Measurements from ENCODE around the gene PPP3CA. TPM values are rescaled to one million over a fixed set of nuclear protein-coding genes. Genes with fewer than 3 reads are reported as not detected.

Gene PPP3CA
- total RNA-seq, 1 experiment from 2014 or later, result 9.1 TPM

- Histone ChIP-seq H3K4me1 (ENCODE audit: low read length) (0 out of 2 replicates have a peak, but pooled peaks cover 6% of the 10 kb centered on the region), H3K27ac (ENCODE audit: low read length) (no peak overlapping the region), H3K27me3 (ENCODE audit: low read length) (no peaks in the 10 kb centered on the region; the same call in 1 of the 2 replicates), H3K9me2 (replicated peaks; ENCODE audit: insufficient read depth, low read length) (no peaks in the 10 kb centered on the region), H3K9me3 (ENCODE audit: low read length) (no peaks in the 10 kb centered on the region), H3K79me2 (ENCODE audit: low read length) (no peaks in the 10 kb centered on the region), H3K36me3 (ENCODE audit: insufficient read depth, low read length) (no peaks in the 10 kb centered on the region), H3K9ac (ENCODE audit: low read length) (no peak overlapping the region), H3K4me2 (ENCODE audit: low read depth, low read length, poor library complexity, severe bottlenecking) (no peak overlapping the region), H4K20me1 (ENCODE audit: insufficient read depth, low read depth, low read length) (no peaks in the 10 kb centered on the region; the same call in 1 of the 2 replicates), H2AFZ (ENCODE audit: low read length) (no peak overlapping the region), H3K4me3 (ENCODE audit: low read length) (no peak overlapping the region)
- DNase-seq, result no peak
These were observed 222.0 kb downstream of the PPP3CA start for GRCh38 chr4:101125045-101125942.

DNA sequence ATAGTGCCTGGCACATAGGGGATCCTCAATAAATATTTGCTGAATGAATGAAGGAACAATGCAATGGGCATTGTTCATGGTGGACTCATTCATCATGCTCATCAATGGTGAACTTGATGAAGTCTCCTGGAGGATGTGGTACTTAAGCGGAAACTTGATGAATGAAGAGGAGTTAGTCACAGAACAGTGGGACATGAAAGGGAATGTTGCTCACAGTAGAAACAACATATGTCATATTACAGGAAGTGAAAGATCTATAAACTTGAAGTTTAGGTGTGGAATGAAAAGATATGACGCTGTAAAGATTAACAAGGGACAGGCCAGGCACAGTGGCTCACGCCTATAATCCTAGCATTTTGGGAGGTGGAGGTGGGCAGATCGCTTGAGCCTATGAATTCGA is 224.1 kb downstream of the PPP3CA start:
- H3K9ac ChIP-seq (ENCODE audit: low read length), result no peak overlapping the region
- H3K4me3 ChIP-seq (ENCODE audit: low read length), result no peak overlapping the region
- no peaks in the 10 kb centered on the region for H3K9me3 ChIP-seq (ENCODE audit: low read length)
- no peak overlapping the region for H3K27ac ChIP-seq (ENCODE audit: low read length)
- H3K79me2 ChIP-seq (ENCODE audit: low read length), result no peaks in the 10 kb centered on the region
- H3K4me2 ChIP-seq (ENCODE audit: low read depth, low read length, poor library complexity, severe bottlenecking), result no peak overlapping the region
- 0 out of 2 replicates have a peak, but pooled peaks cover 6% of the 10 kb centered on the region for H3K4me1 ChIP-seq (ENCODE audit: low read length)
- no peak for DNase-seq
- H4K20me1 ChIP-seq (ENCODE audit: insufficient read depth, low read depth, low read length), result no peaks in the 10 kb centered on the region; the same call in 1 of the 2 replicates
- no peaks in the 10 kb centered on the region for H3K9me2 ChIP-seq (replicated peaks; ENCODE audit: insufficient read depth, low read length)
- no peaks in the 10 kb centered on the region; the same call in 1 of the 2 replicates for H3K27me3 ChIP-seq (ENCODE audit: low read length)
- H3K36me3 ChIP-seq (ENCODE audit: insufficient read depth, low read length), result no peaks in the 10 kb centered on the region
- no peak overlapping the region for H2AFZ ChIP-seq (ENCODE audit: low read length)

- H3K36me3 ChIP-seq (ENCODE audit: insufficient read depth, low read length), result no peaks in the 10 kb centered on the region
- DNase-seq, result no peak
- no peak overlapping the region for H3K27ac ChIP-seq (ENCODE audit: low read length)
- H3K4me1 ChIP-seq (ENCODE audit: low read length), result no peaks in the 10 kb centered on the region
- no peak overlapping the region for H3K9ac ChIP-seq (ENCODE audit: low read length)
- no peak overlapping the region for H2AFZ ChIP-seq (ENCODE audit: low read length)
- no peaks in the 10 kb centered on the region for H3K79me2 ChIP-seq (ENCODE audit: low read length)
- no peak overlapping the region for H3K4me2 ChIP-seq (ENCODE audit: low read depth, low read length, poor library complexity, severe bottlenecking)
- no peaks in the 10 kb centered on the region; the same call in 1 of the 2 replicates for H3K27me3 ChIP-seq (ENCODE audit: low read length)
- H3K4me3 ChIP-seq (ENCODE audit: low read length), result no peak overlapping the region
- no peaks in the 10 kb centered on the region for H3K9me2 ChIP-seq (replicated peaks; ENCODE audit: insufficient read depth, low read length)
- H3K9me3 ChIP-seq (ENCODE audit: low read length), result no peaks in the 10 kb centered on the region
- H4K20me1 ChIP-seq (ENCODE audit: insufficient read depth, low read depth, low read length), result no peaks in the 10 kb centered on the region; the same call in 1 of the 2 replicates
These were observed 225.3 kb downstream of the PPP3CA start for GRCh38 chr4:101122019-101122418.

DNA sequence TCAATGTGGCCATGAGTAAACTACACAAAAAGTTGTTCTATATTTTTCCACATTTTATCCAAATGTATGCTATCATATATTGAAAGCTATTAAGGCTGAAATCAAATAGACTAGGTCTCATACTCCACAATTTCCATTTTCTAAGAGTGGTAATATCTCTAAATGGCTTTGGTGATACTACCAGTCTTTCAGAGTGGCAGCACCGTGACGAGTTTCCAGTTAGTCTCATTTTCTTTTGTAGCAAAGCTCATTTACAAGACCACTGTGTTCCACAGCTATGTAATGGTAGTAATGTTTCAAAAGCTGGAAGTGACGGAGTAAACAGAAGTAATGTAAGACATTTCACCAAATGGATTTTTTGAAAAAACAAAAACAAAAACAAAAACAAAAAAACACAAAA is 228.2 kb downstream of the PPP3CA start:
- no peak overlapping the region for H3K4me2 ChIP-seq (ENCODE audit: low read depth, low read length, poor library complexity, severe bottlenecking)
- no peak for DNase-seq
- H3K4me3 ChIP-seq (ENCODE audit: low read length), result no peak overlapping the region
- H3K27me3 ChIP-seq (ENCODE audit: low read length), result peaks cover 2% of the 10 kb centered on the region; the same call in 1 of the 2 replicates
- no peaks in the 10 kb centered on the region; the same call in 1 of the 2 replicates for H4K20me1 ChIP-seq (ENCODE audit: insufficient read depth, low read depth, low read length)
- H3K9ac ChIP-seq (ENCODE audit: low read length), result no peak overlapping the region
- no peaks in the 10 kb centered on the region for H3K9me2 ChIP-seq (replicated peaks; ENCODE audit: insufficient read depth, low read length)
- H3K36me3 ChIP-seq (ENCODE audit: insufficient read depth, low read length), result no peaks in the 10 kb centered on the region
- no peaks in the 10 kb centered on the region for H3K79me2 ChIP-seq (ENCODE audit: low read length)
- no peak overlapping the region for H3K27ac ChIP-seq (ENCODE audit: low read length)
- H3K9me3 ChIP-seq (ENCODE audit: low read length), result no peaks in the 10 kb centered on the region
- H2AFZ ChIP-seq (ENCODE audit: low read length), result no peak overlapping the region
- H3K4me1 ChIP-seq (ENCODE audit: low read length), result no peaks in the 10 kb centered on the region

GRCh38 chr4:101118617-101119016 is 228.7 kb downstream of the PPP3CA start:
- no peak overlapping the region for H3K4me2 ChIP-seq (ENCODE audit: low read depth, low read length, poor library complexity, severe bottlenecking)
- H2AFZ ChIP-seq (ENCODE audit: low read length), result no peak overlapping the region
- H3K9me3 ChIP-seq (ENCODE audit: low read length), result no peaks in the 10 kb centered on the region
- H3K79me2 ChIP-seq (ENCODE audit: low read length), result no peaks in the 10 kb centered on the region
- no peaks in the 10 kb centered on the region for H3K4me1 ChIP-seq (ENCODE audit: low read length)
- H3K4me3 ChIP-seq (ENCODE audit: low read length), result no peak overlapping the region
- no peaks in the 10 kb centered on the region for H3K36me3 ChIP-seq (ENCODE audit: insufficient read depth, low read length)
- no peaks in the 10 kb centered on the region for H3K9me2 ChIP-seq (replicated peaks; ENCODE audit: insufficient read depth, low read length)
- H3K27me3 ChIP-seq (ENCODE audit: low read length), result peaks cover 2% of the 10 kb centered on the region; the same call in 1 of the 2 replicates
- no peak for DNase-seq
- H3K27ac ChIP-seq (ENCODE audit: low read length), result no peak overlapping the region
- H3K9ac ChIP-seq (ENCODE audit: low read length), result no peak overlapping the region
- H4K20me1 ChIP-seq (ENCODE audit: insufficient read depth, low read depth, low read length), result no peaks in the 10 kb centered on the region; the same call in 1 of the 2 replicates

DNA sequence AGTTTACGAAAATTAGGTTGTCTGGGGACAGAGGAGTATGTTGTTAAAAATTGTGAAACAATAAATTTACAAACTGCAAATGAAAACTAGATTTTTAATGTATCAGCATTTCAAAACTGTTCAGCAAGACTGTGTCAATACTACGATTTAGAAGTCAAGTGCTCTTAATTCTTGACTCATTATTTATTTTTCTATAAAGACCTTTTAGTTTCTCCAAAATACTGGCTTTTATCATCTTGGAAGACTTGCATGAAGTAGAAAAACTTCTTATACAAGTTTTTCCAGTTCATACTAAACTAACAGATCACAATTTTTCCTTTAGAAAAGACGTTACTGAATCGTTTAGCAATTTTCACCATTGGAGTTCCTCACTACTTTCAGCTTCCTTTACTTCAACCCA is 231.4 kb downstream of the PPP3CA start:
- 0 out of 2 replicates have a peak, but pooled peaks cover 2% of the 10 kb centered on the region for H3K27me3 ChIP-seq (ENCODE audit: low read length)
- no peak for DNase-seq
- H3K9me3 ChIP-seq (ENCODE audit: low read length), result no peaks in the 10 kb centered on the region
- no peaks in the 10 kb centered on the region for H3K4me1 ChIP-seq (ENCODE audit: low read length)
- no peak overlapping the region for H3K4me2 ChIP-seq (ENCODE audit: low read depth, low read length, poor library complexity, severe bottlenecking)
- no peak overlapping the region for H3K27ac ChIP-seq (ENCODE audit: low read length)
- H3K79me2 ChIP-seq (ENCODE audit: low read length), result no peaks in the 10 kb centered on the region
- no peak overlapping the region for H3K9ac ChIP-seq (ENCODE audit: low read length)
- H3K9me2 ChIP-seq (replicated peaks; ENCODE audit: insufficient read depth, low read length), result no peaks in the 10 kb centered on the region
- H3K4me3 ChIP-seq (ENCODE audit: low read length), result no peak overlapping the region
- H2AFZ ChIP-seq (ENCODE audit: low read length), result no peak overlapping the region
- no peaks in the 10 kb centered on the region for H4K20me1 ChIP-seq (ENCODE audit: insufficient read depth, low read depth, low read length)
- H3K36me3 ChIP-seq (ENCODE audit: insufficient read depth, low read length), result no peaks in the 10 kb centered on the region

- Histone ChIP-seq H4K20me1 (ENCODE audit: insufficient read depth, low read depth, low read length) (no peaks in the 10 kb centered on the region), H3K36me3 (ENCODE audit: insufficient read depth, low read length) (no peaks in the 10 kb centered on the region), H3K79me2 (ENCODE audit: low read length) (no peaks in the 10 kb centered on the region), H3K4me2 (ENCODE audit: low read depth, low read length, poor library complexity, severe bottlenecking) (no peak overlapping the region), H3K9ac (ENCODE audit: low read length) (no peak overlapping the region), H3K27ac (ENCODE audit: low read length) (no peak overlapping the region), H3K27me3 (ENCODE audit: low read length) (0 out of 2 replicates have a peak, but pooled peaks cover 2% of the 10 kb centered on the region), H3K9me3 (ENCODE audit: low read length) (no peaks in the 10 kb centered on the region), H2AFZ (ENCODE audit: low read length) (no peak overlapping the region), H3K4me3 (ENCODE audit: low read length) (no peak overlapping the region), H3K4me1 (ENCODE audit: low read length) (no peaks in the 10 kb centered on the region), H3K9me2 (replicated peaks; ENCODE audit: insufficient read depth, low read length) (no peaks in the 10 kb centered on the region)
- no peak for DNase-seq
These were observed 232.4 kb downstream of the PPP3CA start for GRCh38 chr4:101114936-101115372.

- H3K4me2 ChIP-seq (ENCODE audit: low read depth, low read length, poor library complexity, severe bottlenecking), result no peak overlapping the region
- H3K27me3 ChIP-seq (ENCODE audit: low read length), result no peaks in the 10 kb centered on the region
- H3K79me2 ChIP-seq (ENCODE audit: low read length), result no peaks in the 10 kb centered on the region
- no peak for DNase-seq
- no peaks in the 10 kb centered on the region for H3K9me2 ChIP-seq (replicated peaks; ENCODE audit: insufficient read depth, low read length)
- no peaks in the 10 kb centered on the region for H3K9me3 ChIP-seq (ENCODE audit: low read length)
- H3K4me1 ChIP-seq (ENCODE audit: low read length), result no peaks in the 10 kb centered on the region
- no peak overlapping the region for H2AFZ ChIP-seq (ENCODE audit: low read length)
- H4K20me1 ChIP-seq (ENCODE audit: insufficient read depth, low read depth, low read length), result no peaks in the 10 kb centered on the region
- no peak overlapping the region for H3K27ac ChIP-seq (ENCODE audit: low read length)
- no peak overlapping the region for H3K9ac ChIP-seq (ENCODE audit: low read length)
- no peak overlapping the region for H3K4me3 ChIP-seq (ENCODE audit: low read length)
- no peaks in the 10 kb centered on the region for H3K36me3 ChIP-seq (ENCODE audit: insufficient read depth, low read length)
These were observed 242.8 kb downstream of the PPP3CA start for GRCh38 chr4:101104312-101105052.

Data from Karpas-422 (cell line).